TTC549 (cell line): Measurements from ENCODE around the gene CDH2.
"Not testable (repeated sequence)": the region's sequence is repeated elsewhere in the genome, so short reads cannot be mapped to it uniquely, and the experiment has no call there.

Experiments
- FAIRE-seq: peaks from 2 replicates; lab custom pipeline; 2012; peaks lifted over from hg19 to GRCh38; lab: Jason Lieb, UNC

Gene CDH2

GRCh38 chr18:27985832-27986231 lies 191.1 kb downstream of the CDH2 start:
- no peak for FAIRE-seq

- FAIRE-seq, result no peak
These were observed 193.2 kb downstream of the CDH2 start for GRCh38 chr18:27983780-27984179.

- no peak for FAIRE-seq
These were observed 200.0 kb downstream of the CDH2 start for GRCh38 chr18:27976806-27977408.

GRCh38 chr18:27970321-27970720 lies 206.6 kb downstream of the CDH2 start:
- no peak for FAIRE-seq

GRCh38 chr18:27969206-27969605 lies 207.7 kb downstream of the CDH2 start:
- no peak for FAIRE-seq

- FAIRE-seq, result no peak
These were observed 208.8 kb downstream of the CDH2 start for GRCh38 chr18:27967913-27968824.

- no peak for FAIRE-seq
These were observed 210.0 kb downstream of the CDH2 start for GRCh38 chr18:27966881-27967280.

- no peak for FAIRE-seq
These were observed 212.1 kb downstream of the CDH2 start for GRCh38 chr18:27964811-27965210.

- no peak for FAIRE-seq
These were observed 217.8 kb downstream of the CDH2 start for GRCh38 chr18:27959101-27959500.

GRCh38 chr18:27956001-27956640 lies 220.8 kb downstream of the CDH2 start:
- FAIRE-seq, result no peak

GRCh38 chr18:27954226-27954625 lies 222.7 kb downstream of the CDH2 start:
- no peak for FAIRE-seq

- FAIRE-seq, result no peak
These were observed 224.2 kb downstream of the CDH2 start for GRCh38 chr18:27952741-27953140.

GRCh38 chr18:27950648-27951228 lies 226.2 kb downstream of the CDH2 start:
- FAIRE-seq, result no peak

- no peak for FAIRE-seq
These were observed 227.9 kb downstream of the CDH2 start for GRCh38 chr18:27948986-27949385.

- FAIRE-seq, result no peak
These were observed 234.2 kb downstream of the CDH2 start for GRCh38 chr18:27942706-27943105.

GRCh38 chr18:27931535-27931934 lies 245.4 kb downstream of the CDH2 start:
- FAIRE-seq, result no peak

- no peak for FAIRE-seq
These were observed 254.2 kb downstream of the CDH2 start for GRCh38 chr18:27922780-27923179.

- no peak for FAIRE-seq
These were observed 254.8 kb downstream of the CDH2 start for GRCh38 chr18:27921904-27922751.

GRCh38 chr18:27921392-27921791 lies 255.5 kb downstream of the CDH2 start:
- FAIRE-seq, result no peak

GRCh38 chr18:27920836-27921235 lies 256.1 kb downstream of the CDH2 start:
- FAIRE-seq, result no peak

- not testable (repeated sequence) for FAIRE-seq
These were observed 270.7 kb downstream of the CDH2 start for GRCh38 chr18:27906189-27906588.

- no peak for FAIRE-seq
These were observed 273.0 kb downstream of the CDH2 start for GRCh38 chr18:27903906-27904305.
